Measurements from ENCODE around the gene SMG9. TPM values are rescaled to one million over a fixed set of nuclear protein-coding genes. Genes with fewer than 3 reads are reported as not detected.

SMG9 gene
- total RNA-seq, 4 donors from 2014 or later = 13.7 to 22.8 (median 15.5) TPM

DNA sequence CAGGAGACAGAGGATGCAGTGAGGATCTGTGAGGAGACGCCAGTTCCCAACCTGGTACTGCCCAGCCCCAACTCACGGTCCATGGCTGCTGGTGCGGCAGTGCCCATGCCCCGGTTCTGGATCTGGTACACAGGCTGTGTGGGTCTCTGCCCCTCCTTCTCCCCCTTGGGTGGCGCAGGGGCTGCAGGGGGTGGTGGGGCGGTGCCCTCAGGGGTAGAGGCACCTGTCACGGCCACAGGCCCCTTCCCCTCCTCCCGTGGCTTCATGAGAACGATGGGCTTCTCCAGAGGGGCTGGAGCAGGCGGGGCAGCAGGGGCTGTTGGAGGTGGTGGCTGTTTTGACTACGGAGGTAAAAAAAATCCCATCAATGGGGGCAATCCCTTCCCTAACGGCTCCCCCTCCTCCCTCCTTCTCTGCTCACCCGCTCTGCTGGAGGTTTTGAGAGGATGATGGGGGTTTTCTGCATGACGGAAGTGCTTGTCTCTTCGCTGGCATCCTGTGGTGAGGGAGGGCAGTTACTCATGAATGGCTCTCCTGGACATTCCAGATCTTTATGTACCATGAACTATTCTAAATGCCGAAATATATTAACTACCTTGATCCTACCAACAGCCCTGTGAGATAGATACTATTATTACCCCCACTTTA is 7.1 kb downstream of the SMG9 start:
- DNase-seq (ENCODE audit: low spot score) (no peak), ATAC-seq (ENCODE audit: low FRiP score) (no peak)
- TF ChIP-seq, protein P1, sequence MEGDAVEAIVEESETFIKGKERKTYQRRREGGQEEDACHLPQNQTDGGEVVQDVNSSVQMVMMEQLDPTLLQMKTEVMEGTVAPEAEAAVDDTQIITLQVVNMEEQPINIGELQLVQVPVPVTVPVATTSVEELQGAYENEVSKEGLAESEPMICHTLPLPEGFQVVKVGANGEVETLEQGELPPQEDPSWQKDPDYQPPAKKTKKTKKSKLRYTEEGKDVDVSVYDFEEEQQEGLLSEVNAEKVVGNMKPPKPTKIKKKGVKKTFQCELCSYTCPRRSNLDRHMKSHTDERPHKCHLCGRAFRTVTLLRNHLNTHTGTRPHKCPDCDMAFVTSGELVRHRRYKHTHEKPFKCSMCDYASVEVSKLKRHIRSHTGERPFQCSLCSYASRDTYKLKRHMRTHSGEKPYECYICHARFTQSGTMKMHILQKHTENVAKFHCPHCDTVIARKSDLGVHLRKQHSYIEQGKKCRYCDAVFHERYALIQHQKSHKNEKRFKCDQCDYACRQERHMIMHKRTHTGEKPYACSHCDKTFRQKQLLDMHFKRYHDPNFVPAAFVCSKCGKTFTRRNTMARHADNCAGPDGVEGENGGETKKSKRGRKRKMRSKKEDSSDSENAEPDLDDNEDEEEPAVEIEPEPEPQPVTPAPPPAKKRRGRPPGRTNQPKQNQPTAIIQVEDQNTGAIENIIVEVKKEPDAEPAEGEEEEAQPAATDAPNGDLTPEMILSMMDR (IDR thresholded peaks at IDR 0.05) = no peak

DNA sequence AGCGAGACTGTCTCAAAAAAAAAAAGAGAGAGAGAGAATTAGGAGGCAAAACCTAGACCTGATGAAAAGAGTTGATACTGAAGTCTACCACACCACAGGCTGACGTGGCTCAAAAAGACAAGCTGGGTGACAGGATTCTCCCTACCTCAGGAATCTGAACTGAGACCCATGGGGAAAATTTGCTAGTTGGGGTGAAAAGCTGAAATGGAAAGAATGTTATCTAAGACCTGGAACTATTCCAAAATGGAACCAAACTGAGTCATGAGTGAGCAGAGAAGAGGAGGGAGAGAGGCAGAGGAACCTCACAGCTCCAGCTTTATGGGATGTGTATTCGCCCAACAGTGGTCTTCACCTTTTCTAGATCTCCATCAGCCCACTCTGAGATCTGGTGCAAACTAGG is 11.7 kb downstream of the SMG9 start:
- TF ChIP-seq, protein P1 (IDR thresholded peaks at IDR 0.05) = no peak
- no peak for DNase-seq (ENCODE audit: low spot score)
- ATAC-seq (ENCODE audit: low FRiP score) = no peak

DNA sequence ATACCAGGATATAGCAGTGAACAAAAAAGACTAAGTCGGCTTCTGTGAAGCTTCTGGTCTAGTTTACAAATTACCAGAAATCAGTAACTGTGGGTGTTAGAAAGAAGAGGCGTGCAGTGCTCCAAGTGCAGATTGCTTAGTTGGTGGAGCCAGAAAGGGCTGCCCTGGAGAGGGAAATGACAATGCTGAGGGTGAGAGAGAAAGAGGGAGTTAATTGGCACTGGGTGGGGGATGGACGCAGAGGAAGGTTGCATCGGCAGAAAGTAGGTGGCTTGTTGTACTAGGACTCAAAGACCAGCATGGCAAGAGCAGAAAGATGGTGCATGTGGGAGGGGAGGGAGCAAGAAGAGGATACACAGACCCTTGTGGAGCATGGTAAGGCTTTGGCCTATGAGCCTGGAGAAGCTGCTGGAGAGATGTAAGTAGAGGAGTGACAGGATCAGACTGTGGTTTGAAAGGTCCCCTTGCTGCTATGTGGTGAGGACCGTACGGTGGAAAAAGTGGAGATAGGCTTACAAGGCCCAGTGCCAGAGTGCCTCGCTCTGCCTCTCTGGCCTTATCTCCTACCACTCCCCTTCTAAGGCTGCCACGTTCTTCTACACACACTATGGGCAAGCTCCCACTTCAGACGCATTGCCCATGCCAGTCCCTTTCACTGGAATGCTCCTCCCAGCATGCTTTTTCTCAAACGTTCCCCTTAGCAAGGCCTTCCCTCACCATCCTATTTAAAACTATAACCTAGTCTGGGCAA is 13.5 kb downstream of the SMG9 start:
- no peak for DNase-seq (ENCODE audit: low spot score)
- ATAC-seq (ENCODE audit: low FRiP score) = no peak
- TF ChIP-seq, protein P1 (IDR thresholded peaks at IDR 0.05) = no peak

DNA sequence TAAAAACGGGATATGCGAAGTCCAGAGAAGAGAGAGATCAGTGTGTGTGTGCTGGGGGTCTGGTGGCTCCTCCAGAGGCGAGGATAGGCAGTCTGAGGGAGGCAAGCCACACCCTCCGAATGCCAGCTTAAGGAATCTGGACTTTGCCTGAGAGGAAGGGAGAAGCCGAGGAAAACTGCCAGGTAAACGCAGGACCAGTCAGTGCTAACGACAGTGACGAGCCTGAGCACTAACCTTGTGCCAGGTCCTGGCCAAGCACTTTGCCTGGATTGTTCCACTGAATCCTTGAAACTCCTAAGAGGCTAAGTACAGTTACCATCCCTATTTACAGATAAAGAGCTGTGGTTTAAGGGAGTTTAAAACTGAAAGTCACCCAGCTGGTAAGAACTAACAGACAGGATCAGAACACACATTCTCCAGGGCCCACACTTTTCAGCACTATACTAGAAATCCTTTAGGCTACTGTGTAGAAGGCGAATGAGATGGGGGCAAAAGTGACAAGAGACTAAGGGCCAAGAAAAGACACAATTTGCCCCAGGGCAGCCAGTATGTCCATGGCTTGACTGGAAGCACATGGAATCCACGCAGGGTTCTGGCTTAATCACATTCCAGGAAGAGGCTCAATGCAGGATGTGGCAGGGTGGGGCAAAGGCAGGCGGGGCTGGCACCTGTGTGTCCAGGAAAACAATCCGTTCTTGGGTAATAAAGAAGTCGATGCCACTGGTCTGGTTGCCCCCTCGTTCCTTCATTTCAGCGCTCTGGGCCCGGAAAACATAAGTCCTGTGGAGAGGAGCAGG is 15.1 kb downstream of the SMG9 start:
- DNase-seq (ENCODE audit: low spot score) = no peak
- TF ChIP-seq, protein P1 (IDR thresholded peaks at IDR 0.05) = no peak
- no peak for ATAC-seq (ENCODE audit: low FRiP score)

DNA sequence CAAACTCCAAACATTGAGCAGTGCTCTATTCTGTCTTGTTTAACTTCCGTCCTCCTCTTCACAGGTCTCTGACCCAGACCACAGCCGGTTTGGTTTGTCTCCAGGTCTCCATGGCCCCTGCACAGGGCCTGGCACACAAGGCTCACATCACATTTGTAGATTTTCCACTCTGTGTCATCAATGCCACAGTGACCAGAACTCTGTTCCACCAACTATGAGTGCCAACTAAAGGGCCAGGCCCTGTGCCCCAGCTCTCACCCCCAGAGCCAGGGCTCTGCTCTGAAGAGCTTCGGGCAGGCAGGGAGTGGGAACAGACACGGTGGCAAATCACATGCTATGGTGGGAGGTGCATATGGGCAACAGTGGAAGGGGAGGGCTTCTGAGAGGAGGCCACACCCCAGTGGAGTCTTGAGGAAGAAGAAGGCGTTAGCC is 16.0 kb downstream of the SMG9 start:
- ATAC-seq (ENCODE audit: low FRiP score) = no peak
- DNase-seq (ENCODE audit: low spot score) = no peak
- TF ChIP-seq, protein P1 (IDR thresholded peaks at IDR 0.05) = no peak

DNA sequence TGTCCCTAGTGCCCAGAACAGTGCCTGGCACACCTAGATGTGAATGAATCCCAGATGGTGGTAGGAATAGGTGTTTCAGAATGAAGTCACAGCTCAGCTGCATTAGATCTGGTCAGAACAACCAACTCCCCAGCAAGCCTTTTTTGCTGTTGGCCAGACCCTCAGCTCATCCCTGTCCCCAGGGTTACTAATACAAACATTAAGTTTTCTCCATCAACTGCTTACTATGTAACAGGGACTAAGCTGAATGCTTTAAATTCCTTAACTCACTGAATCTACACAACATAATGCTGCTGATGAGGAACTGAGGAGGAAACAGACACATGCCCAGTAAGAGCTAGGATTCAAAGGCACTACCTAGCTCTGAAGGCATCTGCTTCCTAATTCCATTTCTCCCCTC is 18.8 kb downstream of the SMG9 start:
- DNase-seq (ENCODE audit: low spot score) = no peak
- ATAC-seq (ENCODE audit: low FRiP score) = no peak
- TF ChIP-seq, protein P1 (IDR thresholded peaks at IDR 0.05) = no peak

Data from omental fat pad (tissue), 4 donors.